Omental fat pad (tissue), 4 donors: ENCODE measurements around the gene WDR19. TPM values are rescaled to one million over a fixed set of nuclear protein-coding genes. Genes with fewer than 3 reads are reported as not detected.

Experiments
- ATAC-seq: fragments of 150-250 bp; one replicate; pipeline ENCODE4 v1.9.1; 2016; ENCODE audit warnings: mild to moderate bottlenecking, moderate library complexity; ENCODE audit not compliant: low FRiP score
- DNase-seq: peaks from one replicate; pipeline ENCODE4 v3.0.0-alpha.2; 2019; ENCODE audit warnings: low spot score
- total RNA-seq, 4 donors: library from RNA; depleted of rRNA; stranded (reverse); fragments of >200 nt; gene quantifications; one replicate each; pipeline ENCODE4 v1.1.0, GENCODE V29; 2016
- TF ChIP-seq, protein P1 (sequence below), 3 donors: fragments of 450-650 bp; IDR thresholded peaks; one replicate each; pipeline ENCODE4 v1.5.1; 2016 to 2017; ENCODE audit warnings: antibody characterized with exemption in 3 of 3, mild to moderate bottlenecking in 3 of 3, moderate library complexity in 2 of 3

WDR19 gene
- total RNA-seq, 4 donors from 2014 or later = 33.7 to 45.1 (median 44.2) TPM

DNA sequence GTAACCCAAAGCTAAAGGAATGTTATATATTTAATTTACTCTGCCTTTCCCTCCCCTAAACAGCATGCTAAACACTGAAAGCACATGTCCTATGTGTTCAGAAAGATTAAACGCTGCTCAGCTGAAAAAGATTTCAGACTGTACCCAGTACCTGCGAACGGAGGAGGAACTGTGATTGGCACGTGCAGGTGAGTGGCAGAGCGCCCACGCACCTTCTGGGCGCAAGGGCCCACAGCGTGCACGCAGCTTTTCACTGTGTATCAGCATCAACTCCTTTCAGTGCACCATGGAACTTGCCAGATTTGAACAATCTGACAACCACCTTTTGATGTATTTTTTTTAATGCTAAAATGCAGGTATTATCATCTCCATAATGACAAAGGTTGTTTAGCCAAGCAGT is 96.1 kb downstream of the WDR19 start:
- TF ChIP-seq, protein P1, sequence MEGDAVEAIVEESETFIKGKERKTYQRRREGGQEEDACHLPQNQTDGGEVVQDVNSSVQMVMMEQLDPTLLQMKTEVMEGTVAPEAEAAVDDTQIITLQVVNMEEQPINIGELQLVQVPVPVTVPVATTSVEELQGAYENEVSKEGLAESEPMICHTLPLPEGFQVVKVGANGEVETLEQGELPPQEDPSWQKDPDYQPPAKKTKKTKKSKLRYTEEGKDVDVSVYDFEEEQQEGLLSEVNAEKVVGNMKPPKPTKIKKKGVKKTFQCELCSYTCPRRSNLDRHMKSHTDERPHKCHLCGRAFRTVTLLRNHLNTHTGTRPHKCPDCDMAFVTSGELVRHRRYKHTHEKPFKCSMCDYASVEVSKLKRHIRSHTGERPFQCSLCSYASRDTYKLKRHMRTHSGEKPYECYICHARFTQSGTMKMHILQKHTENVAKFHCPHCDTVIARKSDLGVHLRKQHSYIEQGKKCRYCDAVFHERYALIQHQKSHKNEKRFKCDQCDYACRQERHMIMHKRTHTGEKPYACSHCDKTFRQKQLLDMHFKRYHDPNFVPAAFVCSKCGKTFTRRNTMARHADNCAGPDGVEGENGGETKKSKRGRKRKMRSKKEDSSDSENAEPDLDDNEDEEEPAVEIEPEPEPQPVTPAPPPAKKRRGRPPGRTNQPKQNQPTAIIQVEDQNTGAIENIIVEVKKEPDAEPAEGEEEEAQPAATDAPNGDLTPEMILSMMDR (IDR thresholded peaks at IDR 0.05) = no peak
- ATAC-seq (no peak), DNase-seq (no peak)

DNA sequence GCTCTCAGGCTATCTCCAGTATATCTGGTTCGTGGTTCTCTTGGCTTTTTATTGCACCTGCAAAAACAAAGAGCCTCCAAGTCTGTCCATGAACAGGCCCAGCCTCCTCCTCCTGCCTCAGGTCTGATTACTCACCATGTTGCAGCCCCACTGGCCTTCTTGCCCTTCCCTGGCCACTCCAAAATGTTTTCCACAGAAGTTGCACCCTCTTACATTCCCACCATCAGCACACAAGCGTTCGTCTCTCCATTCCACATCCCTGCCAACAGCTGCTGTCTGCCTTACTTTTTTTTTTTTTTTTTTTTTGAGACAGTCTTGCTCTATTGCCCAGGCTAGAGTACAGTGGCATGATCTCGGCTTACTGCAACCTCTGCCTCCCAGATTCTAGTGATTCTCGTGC is 97.1 kb downstream of the WDR19 start:
- no peak for DNase-seq
- no peak for ATAC-seq
- TF ChIP-seq, protein P1 (IDR thresholded peaks at IDR 0.05) = no peak

DNA sequence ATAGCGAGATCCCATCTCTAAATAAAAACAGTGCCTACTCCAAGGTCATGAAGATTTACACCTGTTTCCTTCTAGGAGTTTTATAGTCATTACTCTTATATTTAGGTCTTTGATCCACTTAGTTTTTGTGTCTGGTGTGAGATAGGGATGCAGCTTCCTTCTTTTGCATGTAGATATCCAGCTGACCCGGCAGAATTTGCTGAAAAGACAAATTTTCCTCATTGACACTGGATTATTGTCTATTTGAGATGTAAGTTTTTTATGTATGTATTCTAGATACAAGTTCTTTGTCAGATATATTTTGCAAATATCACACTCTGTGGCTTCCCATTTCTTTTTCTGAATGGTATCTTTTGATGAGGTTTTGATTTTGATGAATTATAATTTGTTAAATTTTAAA is 98.4 kb downstream of the WDR19 start:
- ATAC-seq (no peak), DNase-seq (no peak)
- TF ChIP-seq, protein P1 (IDR thresholded peaks at IDR 0.05) = no peak

DNA sequence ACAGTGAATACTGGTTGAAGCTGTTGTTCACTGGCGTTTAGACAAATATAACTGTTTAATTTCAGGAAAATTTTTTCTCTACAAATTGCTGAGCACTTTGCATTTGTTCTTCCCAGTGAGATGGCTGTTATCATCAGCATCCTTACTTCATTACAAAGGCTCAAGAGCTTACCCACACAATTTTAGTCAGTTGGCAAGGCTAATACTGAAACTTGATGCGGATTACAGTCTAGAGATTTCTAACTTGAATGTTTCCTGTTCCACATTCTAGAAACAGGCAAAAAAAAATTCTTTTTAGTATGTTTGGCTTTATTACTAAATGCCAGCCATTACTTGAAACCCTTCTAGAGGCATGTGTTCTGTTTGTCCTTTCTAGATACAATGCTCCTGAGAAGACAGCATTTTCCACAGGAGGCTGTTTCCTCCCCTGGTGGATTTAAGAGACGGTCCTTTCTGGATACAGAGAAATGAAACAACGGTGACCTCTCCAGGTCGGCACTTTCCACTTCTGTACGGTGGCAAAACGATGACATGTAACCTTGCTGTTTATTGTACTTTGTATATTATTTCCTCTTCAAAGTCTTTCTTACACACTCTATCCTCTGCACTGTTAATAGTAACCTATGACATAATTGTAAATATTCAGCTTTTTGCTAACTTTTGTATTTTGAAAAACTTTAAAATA is 102.9 kb downstream of the WDR19 start:
- TF ChIP-seq, protein P1 (IDR thresholded peaks at IDR 0.05) = no peak
- DNase-seq (no peak), ATAC-seq (no peak)

DNA sequence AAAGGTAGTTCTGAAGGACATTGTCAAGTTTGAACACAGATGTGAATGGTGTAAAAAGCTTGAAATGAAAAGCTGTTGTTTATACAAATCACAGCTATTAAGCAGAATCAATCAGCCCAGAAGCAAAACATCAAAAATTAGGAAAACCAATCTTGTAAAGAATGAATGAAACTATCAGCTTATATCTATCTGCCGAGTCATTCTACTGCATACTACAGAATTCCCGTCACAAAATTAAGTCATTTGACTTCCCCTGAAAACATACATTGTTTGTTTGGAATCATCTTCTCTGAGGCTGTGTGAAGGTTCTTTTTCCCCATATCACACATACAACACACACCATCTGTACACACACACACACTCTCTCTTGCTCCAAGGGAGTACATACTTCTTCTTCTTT is 103.5 kb downstream of the WDR19 start:
- ATAC-seq = no peak
- DNase-seq = no peak

DNA sequence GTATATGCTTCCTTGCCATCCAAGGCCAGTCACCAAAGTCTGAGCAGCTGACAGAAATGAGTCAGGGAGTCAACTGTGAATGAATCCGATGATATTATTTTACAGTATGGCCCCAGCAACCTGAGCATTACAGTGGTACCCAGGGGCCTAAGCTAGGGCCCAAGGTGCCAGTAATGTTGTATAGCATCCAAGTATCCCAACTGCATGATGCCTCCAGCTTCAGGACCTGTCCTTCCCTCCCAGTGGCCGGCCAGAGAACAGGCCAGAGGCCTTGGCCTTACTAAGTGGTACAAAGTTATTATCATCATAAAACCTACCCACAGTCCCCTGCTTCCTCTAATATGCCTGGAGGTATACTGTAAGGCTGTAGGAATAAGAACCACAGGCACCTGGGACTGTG is 103.9 kb downstream of the WDR19 start:
- no peak for ATAC-seq
- TF ChIP-seq, protein P1 (IDR thresholded peaks at IDR 0.05) = no peak
- no peak for DNase-seq

More for the DNA sequence above, 103.5 kb downstream of the WDR19 start:
- TF ChIP-seq, protein P1 (IDR thresholded peaks at IDR 0.05) = no peak

DNA sequence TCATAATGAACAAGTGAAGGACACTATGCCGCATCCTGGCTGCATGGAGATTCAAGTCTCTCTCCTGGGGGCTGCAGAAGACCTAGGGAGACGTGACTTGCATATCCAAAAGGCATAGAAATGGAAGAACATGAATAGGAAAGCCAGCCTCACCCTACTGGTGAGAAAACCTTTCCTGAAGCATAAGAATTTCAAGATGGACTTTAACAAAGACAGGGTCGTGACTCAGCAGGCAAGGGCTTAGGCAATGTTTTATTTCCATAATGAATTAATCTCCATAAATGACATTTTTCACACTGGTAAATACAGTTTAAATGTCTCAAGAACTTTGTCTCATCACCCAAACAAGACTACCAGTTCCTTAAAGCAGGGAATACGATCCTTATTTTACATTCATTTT is 104.9 kb downstream of the WDR19 start:
- ATAC-seq (no peak), DNase-seq (no peak)
- TF ChIP-seq, protein P1 (IDR thresholded peaks at IDR 0.05) = no peak
